Vagina (tissue), 2 donors: ENCODE data around the gene KRTAP10-1.

ENCODE experiments used
- CTCF ChIP-seq, 3 experiments: fragments of 450-650 bp in 2 of 3; fragments of 200-600 bp in 1 of 3; sonication (generic) in 1 of 3; IDR thresholded peaks; one replicate each; pipeline ENCODE4 v1.5.1; 2017 to 2019; ENCODE audit warnings: antibody characterized with exemption in 3 of 3, mild to moderate bottlenecking in 2 of 3, moderate library complexity in 2 of 3
- POLR2A ChIP-seq, 2 donors: fragments of 450-650 bp; IDR thresholded peaks; one replicate each; pipeline ENCODE4 v1.6.1; 2017; ENCODE audit warnings: antibody characterized with exemption in 2 of 2, mild to moderate bottlenecking in 2 of 2, moderate library complexity in 2 of 2

- no peak for TF ChIP-seq CTCF (IDR thresholded peaks at IDR 0.05)
- TF ChIP-seq POLR2A (IDR thresholded peaks at IDR 0.05) = no peak
Measured at GRCh38 chr21:44575307-44576024, 35.5 kb upstream of the KRTAP10-1 start.
